ENCODE measurements around the gene INPP5F.

DNA sequence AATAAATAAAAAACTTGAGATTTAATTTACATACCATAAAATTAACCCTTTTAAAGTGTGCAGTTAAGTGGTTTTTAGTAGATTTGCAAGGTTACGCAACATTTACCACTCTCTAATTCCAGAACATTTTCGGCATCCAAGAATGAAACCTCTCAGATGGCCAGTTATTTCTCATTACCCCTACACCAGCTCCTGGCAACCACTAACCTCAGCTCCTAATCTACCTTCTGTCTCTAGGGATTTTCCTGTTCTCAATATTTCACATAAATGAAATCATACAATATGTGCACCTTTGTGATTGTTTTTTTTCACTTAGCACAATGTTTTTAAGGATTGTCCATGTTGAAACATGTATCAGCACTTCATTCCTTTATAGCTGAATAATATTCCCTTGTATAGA lies 45.1 kb downstream of the INPP5F start:
- TF ChIP-seq POLR2AphosphoS5 (IDR thresholded peaks at IDR 0.05; ENCODE audit: borderline replicate concordance, low read depth, low read length), result no peak
- no peak for TF ChIP-seq EZH2 (IDR thresholded peaks at IDR 0.05)
- no peak for TF ChIP-seq FOXP2 (optimal IDR thresholded peaks at IDR 0.05; ENCODE audit: control extremely low read depth, extremely low read length, insufficient read depth)

All from SK-N-MC (cell line).